Smooth muscle cell (in vitro differentiated cells): Measurements from ENCODE around the gene EHHADH. TPM values are rescaled to one million over a fixed set of nuclear protein-coding genes. Genes with fewer than 3 reads are reported as not detected.
"Not testable (repeated sequence)": the region's sequence is repeated elsewhere in the genome, so short reads cannot be mapped to it uniquely, and the experiment has no call there.

Experiments used
- DNase-seq: peaks from one replicate; lab custom pipeline; 2025; ENCODE audit not compliant: unreplicated experiment; lab: John Stamatoyannopoulos, UW
- H2AFZ ChIP-seq: fragments of 200-600 bp; sonication (generic); 2 replicates; pipeline ENCODE4 v1.6.0; 2016; ENCODE audit warnings: antibody characterized with exemption, low read depth, mild to moderate bottlenecking
- H3F3A ChIP-seq: fragments of 200-600 bp; sonication (generic); 2 replicates; pipeline ENCODE4 v1.6.0; 2017; ENCODE audit warnings: antibody characterized with exemption, low read depth
- H3K27ac ChIP-seq: fragments of 200-600 bp; sonication (generic); 2 replicates; pipeline ENCODE4 v1.5.1; 2016; ENCODE audit warnings: low read depth, mild to moderate bottlenecking
- H3K27me3 ChIP-seq: fragments of 200-600 bp; sonication (generic); 2 replicates; pipeline ENCODE4 v1.6.1; 2016; ENCODE audit warnings: low read depth, mild to moderate bottlenecking
- H3K36me3 ChIP-seq: fragments of 200-600 bp; sonication (generic); 2 replicates; pipeline ENCODE4 v1.5.1; 2016; ENCODE audit warnings: low read depth
- H3K4me1 ChIP-seq: fragments of 200-600 bp; sonication (generic); 2 replicates; pipeline ENCODE4 v1.5.1; 2016; ENCODE audit warnings: low read depth
- H3K4me2 ChIP-seq: fragments of 200-600 bp; sonication (generic); 2 replicates; pipeline ENCODE4 v1.6.0; 2016; ENCODE audit warnings: mild to moderate bottlenecking
- H3K4me3 ChIP-seq: fragments of 200-600 bp; sonication (generic); 2 replicates; pipeline ENCODE4 v1.5.1; 2016; ENCODE audit warnings: mild to moderate bottlenecking
- H3K79me2 ChIP-seq: fragments of 200-600 bp; sonication (generic); 2 replicates; pipeline ENCODE4 v1.6.0; 2016; ENCODE audit warnings: low read depth, mild to moderate bottlenecking
- H3K9ac ChIP-seq: fragments of 200-600 bp; sonication (generic); 2 replicates; pipeline ENCODE4 v1.6.0; 2016; ENCODE audit warnings: low read depth
- H3K9me3 ChIP-seq: fragments of 200-600 bp; sonication (generic); replicated peaks from 2 replicates; pipeline ENCODE4 v1.5.1; 2016; ENCODE audit warnings: low read depth
- H4K20me1 ChIP-seq: fragments of 200-600 bp; sonication (generic); 2 replicates; pipeline ENCODE4 v1.6.0; 2016; ENCODE audit warnings: low read depth
- CTCF ChIP-seq: fragments of 200-600 bp; sonication (generic); IDR thresholded peaks from 2 replicates; pipeline ENCODE4 v1.5.1; 2017; ENCODE audit warnings: borderline replicate concordance, mild to moderate bottlenecking, antibody characterized with exemption; ENCODE audit not compliant: insufficient read depth, poor library complexity, severe bottlenecking
- WGBS: methylation state at CpG from one replicate; pipeline ENCODE4 v1.1.7; 2016; ENCODE audit warnings: low lambda C conversion rate; 5-methylcytosine and 5-hydroxymethylcytosine counted together
- polyA plus RNA-seq: library from polyadenylated mRNA; unstranded; fragments of >200 nt; fragmentation: Nextera tagmentation; extraction: Ambion mirVana; gene quantifications from 2 replicates; pipeline ENCODE4 v1.2.1, GENCODE V29; 2016
- total RNA-seq: library from RNA; depleted of rRNA; stranded (reverse); fragments of >200 nt; gene quantifications from 2 replicates; pipeline ENCODE4 v1.2.3, GENCODE V29; 2014

The EHHADH gene
- total RNA-seq (2.7 and 3.7 TPM in 2 replicates), polyA plus RNA-seq (1.5 and 2.9 TPM in 2 replicates)

- Histone ChIP-seq H3K4me3 (peak within 1 kb of the TSS; percentile 68), H3K27ac (no peak within 1 kb of the TSS)
- 15% methylated on average over 49 of the region's 53 CpGs for WGBS
Measured at GRCh38 chr3:185253645-185254410, at the start of gene EHHADH. TSS of gene EHHADH (minus strand) at chr3:185254049. CDS start at chr3:185254022, 27 bp downstream.

GRCh38 chr3:185299918-185300426 is 46.1 kb upstream of the EHHADH start:
- H3K4me2 ChIP-seq, H3K27me3 ChIP-seq, H3K9ac ChIP-seq, H3K36me3 ChIP-seq, H2AFZ ChIP-seq, H3K27ac ChIP-seq, H3K4me1 ChIP-seq, H3K4me3 ChIP-seq, H4K20me1 ChIP-seq, H3K9me3 ChIP-seq, H3F3A ChIP-seq, DNase-seq, H3K79me2 ChIP-seq: not testable (repeated sequence)
- WGBS, result 98% methylated on average over 10 of the region's 10 CpGs

More at GRCh38 chr3:185253645-185254410, at the start of gene EHHADH:
- Histone ChIP-seq H3K4me2 (peak within 1 kb of the TSS; percentile 84), H3K36me3 (no peaks in the 10 kb centered on the region), H2AFZ (peak within 1 kb of the TSS; percentile 95), H3K4me1 (no peaks in the 10 kb centered on the region), H3K9me3 (peaks cover 6% of the 10 kb centered on the region), H3K9ac (peak within 1 kb of the TSS; percentile 27), H3K27me3 (no peaks in the 10 kb centered on the region), H3F3A (no peaks in the 10 kb centered on the region), H3K79me2 (no peaks in the 10 kb centered on the region), H4K20me1 (no peaks in the 10 kb centered on the region)
- DNase-seq, result peak; percentile 10
- TF ChIP-seq CTCF, result no peak

GRCh38 chr3:185297867-185298266 is 44.0 kb upstream of the EHHADH start:
- DNase-seq, result no peak
- Histone ChIP-seq H3K27me3 (no peaks in the 10 kb centered on the region), H3K4me3 (no peak overlapping the region), H3F3A (no peaks in the 10 kb centered on the region), H3K36me3 (no peaks in the 10 kb centered on the region), H3K9ac (no peak overlapping the region), H3K79me2 (no peaks in the 10 kb centered on the region), H4K20me1 (no peaks in the 10 kb centered on the region), H2AFZ (no peak overlapping the region), H3K4me2 (no peak overlapping the region), H3K9me3 (no peaks in the 10 kb centered on the region), H3K4me1 (no peaks in the 10 kb centered on the region), H3K27ac (peak overlapping the region; percentile 6)
- no peak for TF ChIP-seq CTCF
- WGBS, result 21% methylated on average over 3 of the region's 3 CpGs

GRCh38 chr3:185292238-185292637 is 38.4 kb upstream of the EHHADH start:
- Histone ChIP-seq H3K4me1 (no peaks in the 10 kb centered on the region), H3K4me3 (no peak overlapping the region), H3K36me3 (no peaks in the 10 kb centered on the region), H3K79me2 (no peaks in the 10 kb centered on the region), H3K4me2 (no peak overlapping the region), H4K20me1 (peaks cover 4% of the 10 kb centered on the region), H3F3A (no peaks in the 10 kb centered on the region), H2AFZ (no peak overlapping the region), H3K9ac (no peak overlapping the region), H3K27ac (no peak overlapping the region), H3K27me3 (no peaks in the 10 kb centered on the region), H3K9me3 (no peaks in the 10 kb centered on the region)
- no peak for DNase-seq
- no peak for TF ChIP-seq CTCF
- WGBS, result 96% methylated on average over 7 of the region's 7 CpGs
